DND-41 (cell line): ENCODE results near the gene HCN3.

Source experiments
- ATAC-seq: fragments of 200-7000 bp; cut with Tn5 transposase; 3 replicates; pipeline ENCODE4 v1.9.1; 2021; ENCODE audit warnings: low read depth; ENCODE audit not compliant: insufficient read depth
- DNase-seq: peaks from one replicate; pipeline ENCODE4 v3.0.0-alpha.2; 2020
- H2AFZ ChIP-seq: 2 replicates; pipeline ENCODE4 v1.6.0; 2012; ENCODE audit warnings: low read depth, low read length
- H3K27ac ChIP-seq: 2 replicates; pipeline ENCODE4 v1.5.1; 2012; ENCODE audit warnings: low read length, inconsistent platforms
- H3K27me3 ChIP-seq: fragments of 200-600 bp; sonication (generic); 2 replicates; pipeline ENCODE4 v1.6.0; 2012; ENCODE audit warnings: low read length, mild to moderate bottlenecking, inconsistent platforms; ENCODE audit not compliant: insufficient read depth, poor library complexity
- H3K36me3 ChIP-seq: 2 replicates; pipeline ENCODE4 v1.5.1; 2012; ENCODE audit warnings: low read length, inconsistent platforms; ENCODE audit not compliant: insufficient read depth
- H3K4me1 ChIP-seq: 2 replicates; pipeline ENCODE4 v1.5.1; 2012; ENCODE audit warnings: mild to moderate bottlenecking, low read length; ENCODE audit not compliant: insufficient read depth
- H3K4me2 ChIP-seq: 2 replicates; pipeline ENCODE4 v1.6.0; 2012; ENCODE audit warnings: mild to moderate bottlenecking, moderate library complexity, low read length, inconsistent platforms; ENCODE audit not compliant: insufficient read depth
- H3K4me3 ChIP-seq, 2 experiments: fragments of 200-600 bp in 1 of 2; shearing (Covaris generic) in 1 of 2; 2 replicates each; pipeline ENCODE4 v1.5.1; 2012 to 2016; ENCODE audit warnings: inconsistent platforms in 2 of 2, low read length in 2 of 2, mild to moderate bottlenecking in 2 of 2, low read depth in 1 of 2, moderate library complexity in 1 of 2
- H3K79me2 ChIP-seq: 2 replicates; pipeline ENCODE4 v1.6.0; 2012; ENCODE audit warnings: low read length, inconsistent platforms; ENCODE audit not compliant: insufficient read depth
- H3K9ac ChIP-seq: 2 replicates; pipeline ENCODE4 v1.6.0; 2012; ENCODE audit warnings: low read depth, mild to moderate bottlenecking, inconsistent platforms, low read length, moderate library complexity
- H3K9me3 ChIP-seq: 2 replicates; pipeline ENCODE4 v1.5.1; 2012; ENCODE audit warnings: low read length, moderate library complexity, mild to moderate bottlenecking, inconsistent platforms; ENCODE audit not compliant: insufficient read depth, severe bottlenecking
- H4K20me1 ChIP-seq: 2 replicates; pipeline ENCODE4 v1.6.0; 2012; ENCODE audit warnings: low read length; ENCODE audit not compliant: insufficient read depth
- EZH2 ChIP-seq: IDR thresholded peaks from 3 replicates; pipeline ENCODE4 v1.6.1; 2012; ENCODE audit warnings: borderline replicate concordance, low read depth, mild to moderate bottlenecking, moderate library complexity, low read length, inconsistent platforms; ENCODE audit not compliant: severe bottlenecking
- TF ChIP-seq, protein P1 (sequence below): IDR thresholded peaks from 2 replicates; pipeline ENCODE4 v1.5.1; 2012; ENCODE audit warnings: borderline replicate concordance, low read length, moderate library complexity, mild to moderate bottlenecking; ENCODE audit not compliant: poor library complexity, severe bottlenecking; ENCODE audit errors: extremely low read depth

Gene HCN3

GRCh38 chr1:155324717-155325602 is 47.7 kb downstream of the HCN3 start:
- no peak for TF ChIP-seq EZH2
- TF ChIP-seq, protein P1, sequence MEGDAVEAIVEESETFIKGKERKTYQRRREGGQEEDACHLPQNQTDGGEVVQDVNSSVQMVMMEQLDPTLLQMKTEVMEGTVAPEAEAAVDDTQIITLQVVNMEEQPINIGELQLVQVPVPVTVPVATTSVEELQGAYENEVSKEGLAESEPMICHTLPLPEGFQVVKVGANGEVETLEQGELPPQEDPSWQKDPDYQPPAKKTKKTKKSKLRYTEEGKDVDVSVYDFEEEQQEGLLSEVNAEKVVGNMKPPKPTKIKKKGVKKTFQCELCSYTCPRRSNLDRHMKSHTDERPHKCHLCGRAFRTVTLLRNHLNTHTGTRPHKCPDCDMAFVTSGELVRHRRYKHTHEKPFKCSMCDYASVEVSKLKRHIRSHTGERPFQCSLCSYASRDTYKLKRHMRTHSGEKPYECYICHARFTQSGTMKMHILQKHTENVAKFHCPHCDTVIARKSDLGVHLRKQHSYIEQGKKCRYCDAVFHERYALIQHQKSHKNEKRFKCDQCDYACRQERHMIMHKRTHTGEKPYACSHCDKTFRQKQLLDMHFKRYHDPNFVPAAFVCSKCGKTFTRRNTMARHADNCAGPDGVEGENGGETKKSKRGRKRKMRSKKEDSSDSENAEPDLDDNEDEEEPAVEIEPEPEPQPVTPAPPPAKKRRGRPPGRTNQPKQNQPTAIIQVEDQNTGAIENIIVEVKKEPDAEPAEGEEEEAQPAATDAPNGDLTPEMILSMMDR = no peak
- Histone ChIP-seq H3K27ac (peak overlapping the region; percentile 74), H3K9ac (peak overlapping the region; percentile 79), H3K4me3 (peak overlapping the region; percentile 61 to 79; a peak in 3 of 4 replicates), H3K9me3 (no peaks in the 10 kb centered on the region), H3K36me3 (peaks cover 11% of the 10 kb centered on the region), H3K4me2 (peak overlapping the region; percentile 86), H3K27me3 (no peaks in the 10 kb centered on the region), H4K20me1 (peaks cover 8% of the 10 kb centered on the region; the same call in 1 of the 2 replicates), H3K79me2 (peaks cover 16% of the 10 kb centered on the region), H2AFZ (peak overlapping the region; percentile 96), H3K4me1 (peaks cover 34% of the 10 kb centered on the region)
- ATAC-seq (no peak), DNase-seq (no peak)

DNA sequence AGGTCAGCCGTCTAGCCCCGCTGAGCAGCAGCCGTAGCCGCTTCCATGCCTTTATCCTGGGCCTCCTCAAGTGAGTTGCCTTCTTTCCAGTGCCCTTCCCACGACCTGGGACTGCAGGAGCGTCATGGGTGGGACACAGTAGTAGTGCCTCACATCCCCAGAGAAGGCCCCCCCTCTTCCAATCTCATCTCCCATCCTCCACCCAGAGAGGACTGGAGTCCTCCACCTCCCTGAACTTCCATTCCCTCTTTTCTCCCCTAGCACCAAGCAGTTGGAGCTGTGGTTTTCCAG is 48.3 kb downstream of the HCN3 start:
- no peaks in the 10 kb centered on the region for H3K27me3 ChIP-seq
- peaks cover 16% of the 10 kb centered on the region for H3K79me2 ChIP-seq
- H3K4me3 ChIP-seq = peak overlapping the region in 1 of 2 experiments; percentile 79; a peak in 1 of 4 replicates
- H3K36me3 ChIP-seq = peaks cover 13% of the 10 kb centered on the region
- ATAC-seq = no peak
- no peak for TF ChIP-seq EZH2
- peak overlapping the region; percentile 79 for H3K9ac ChIP-seq
- H4K20me1 ChIP-seq = peaks cover 8% of the 10 kb centered on the region; the same call in 1 of the 2 replicates
- H3K4me2 ChIP-seq = peak overlapping the region; percentile 86
- 0 out of 2 replicates have a peak overlapping the region, but pooled peaks have one; percentile 26 for H3K27ac ChIP-seq
- no peaks in the 10 kb centered on the region for H3K9me3 ChIP-seq
- no peak for DNase-seq
- H3K4me1 ChIP-seq = peaks cover 34% of the 10 kb centered on the region
- H2AFZ ChIP-seq = no peak overlapping the region

DNA sequence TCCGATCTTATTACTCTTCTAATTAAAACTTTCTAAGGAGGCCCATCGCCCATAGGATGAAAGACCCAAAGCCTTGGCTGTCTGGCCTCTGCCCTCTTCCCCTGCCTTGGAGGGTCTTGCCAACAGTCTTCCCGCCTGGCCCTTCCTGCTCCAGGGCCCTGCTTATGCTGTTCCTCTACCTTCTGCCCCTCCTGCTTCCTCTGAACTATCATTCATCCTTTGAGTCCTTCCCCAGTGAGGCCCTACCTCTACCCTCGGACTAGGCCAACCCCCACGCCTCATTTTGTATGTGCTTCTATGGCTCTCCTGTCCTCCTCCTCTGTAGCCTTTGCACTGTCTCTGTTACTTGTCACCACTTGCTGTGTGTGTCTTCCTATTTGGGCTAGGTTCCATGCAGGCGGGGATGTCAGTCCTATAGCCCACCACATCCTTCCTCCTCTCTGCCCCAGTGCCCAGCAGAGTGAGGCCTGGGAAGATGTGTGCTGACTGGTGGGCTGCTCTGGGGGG is 48.8 kb downstream of the HCN3 start:
- ATAC-seq (no peak), DNase-seq (no peak)
- Histone ChIP-seq H4K20me1 (peaks cover 8% of the 10 kb centered on the region; the same call in 1 of the 2 replicates), H3K36me3 (peaks cover 14% of the 10 kb centered on the region), H3K4me1 (peaks cover 34% of the 10 kb centered on the region), H2AFZ (no peak overlapping the region), H3K27ac (peak overlapping the region; percentile 11; the same call in 1 of the 2 replicates), H3K27me3 (no peaks in the 10 kb centered on the region), H3K9ac (peak overlapping the region; percentile 79; the same call in 1 of the 2 replicates), H3K4me2 (peak overlapping the region; percentile 86; the same call in 1 of the 2 replicates), H3K9me3 (no peaks in the 10 kb centered on the region), H3K4me3 (no peak overlapping the region), H3K79me2 (peaks cover 16% of the 10 kb centered on the region)
- TF ChIP-seq, protein P1 = no peak
- no peak for TF ChIP-seq EZH2

DNA sequence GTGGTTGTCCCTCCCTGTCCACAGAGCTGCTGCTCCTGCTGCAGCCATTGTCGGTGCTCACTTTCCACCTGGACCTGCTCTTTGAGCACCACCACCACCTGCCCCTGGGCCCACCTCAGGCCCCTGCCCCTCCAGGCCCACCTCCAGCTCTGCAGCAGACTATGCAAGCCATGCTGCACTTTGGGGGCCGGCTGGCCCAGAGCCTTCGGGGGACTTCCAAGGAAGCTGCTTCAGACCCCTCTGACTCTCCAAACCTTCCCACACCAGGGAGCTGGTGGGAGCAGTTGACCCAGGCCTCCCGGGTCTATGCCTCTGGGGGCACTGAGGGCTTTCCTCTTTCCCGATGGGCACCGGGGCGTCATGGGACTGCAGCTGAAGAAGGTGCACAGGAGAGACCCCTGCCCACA is 49.4 kb downstream of the HCN3 start:
- Histone ChIP-seq H3K36me3 (peaks cover 19% of the 10 kb centered on the region), H3K4me1 (peaks cover 31% of the 10 kb centered on the region), H4K20me1 (peaks cover 8% of the 10 kb centered on the region; the same call in 1 of the 2 replicates), H3K9me3 (no peaks in the 10 kb centered on the region), H3K9ac (no peak overlapping the region), H3K4me2 (0 out of 2 replicates have a peak overlapping the region, but pooled peaks have one; percentile 86), H3K4me3 (no peak overlapping the region), H3K27me3 (no peaks in the 10 kb centered on the region), H3K27ac (no peak overlapping the region), H2AFZ (no peak overlapping the region), H3K79me2 (peaks cover 16% of the 10 kb centered on the region)
- no peak for TF ChIP-seq EZH2
- TF ChIP-seq, protein P1 = no peak
- DNase-seq = no peak
- no peak for ATAC-seq
